SK-N-SH (cell line): ENCODE results near the gene TCTN2.

Experiments used
- CTCF ChIP-seq: fragments of 200-600 bp; sonication (generic); IDR thresholded peaks from 2 replicates; pipeline ENCODE4 v1.6.1; 2017; ENCODE audit warnings: antibody characterized with exemption, mild to moderate bottlenecking, moderate library complexity
- ELF1 ChIP-seq: IDR thresholded peaks from 2 replicates; pipeline ENCODE4 v1.4.0; 2012
- EP300 ChIP-seq, 2 experiments: IDR thresholded peaks; 2 replicates each; pipeline versions ENCODE4 v1.4.0 to v1.6.1; 2012; ENCODE audit warnings: borderline replicate concordance in 1 of 2, low read depth in 1 of 2, low read length in 1 of 2
- IRF3 ChIP-seq: fragments of 150-350 bp; IDR thresholded peaks from 2 replicates; pipeline ENCODE4 v1.6.1; 2016; ENCODE audit warnings: mild to moderate bottlenecking, low read depth, low read length
- MXI1 ChIP-seq: IDR thresholded peaks from 2 replicates; pipeline ENCODE4 v1.6.1; 2012; ENCODE audit warnings: mild to moderate bottlenecking, low read depth, low read length, improper control_type of control experiment
- PBX3 ChIP-seq: IDR thresholded peaks from 2 replicates; pipeline ENCODE4; 2012
- RAD21 ChIP-seq: IDR thresholded peaks from 2 replicates; pipeline ENCODE4 v1.6.1; 2012; ENCODE audit warnings: mild to moderate bottlenecking, low read length
- TAF1 ChIP-seq: IDR thresholded peaks from 2 replicates; pipeline ENCODE4 v1.6.1; 2012; ENCODE audit warnings: low read depth, mild to moderate bottlenecking, low read length, moderate library complexity, borderline replicate concordance
- USF1 ChIP-seq: IDR thresholded peaks from 2 replicates; pipeline ENCODE4 v1.4.0; 2012; ENCODE audit warnings: low read depth, borderline replicate concordance
- USF2 ChIP-seq: fragments of 150-350 bp; IDR thresholded peaks from 2 replicates; pipeline ENCODE4 v1.6.1; 2017; ENCODE audit warnings: antibody characterized with exemption, low read length, low read depth, borderline replicate concordance

GRCh38 chr12:123741937-123742572 lies 71.1 kb downstream of the TCTN2 start:
- no peak for TF ChIP-seq PBX3
- no peak for TF ChIP-seq RAD21
- no peak for TF ChIP-seq USF2
- TF ChIP-seq CTCF, result no peak
- TF ChIP-seq MXI1, result no peak
- no peak for TF ChIP-seq ELF1
- no peak for TF ChIP-seq TAF1
- TF ChIP-seq IRF3, result no peak
- no peak for TF ChIP-seq USF1
- TF ChIP-seq EP300 (IDR thresholded peaks at IDR 0.05; ENCODE audit: borderline replicate concordance in 1 of 2, low read depth in 1 of 2, low read length in 1 of 2), result no peak
